Endodermal cell (in vitro differentiated cells): ENCODE data around the gene NDUFS3. TPM values are rescaled to one million over a fixed set of nuclear protein-coding genes. Genes with fewer than 3 reads are reported as not detected.

Experiments
- DNase-seq: peaks from one replicate; pipeline ENCODE4 v3.0.0-alpha.2; 2017
- H3K27ac ChIP-seq: 2 replicates; pipeline ENCODE4 v1.5.1; 2013; ENCODE audit warnings: mild to moderate bottlenecking, low read depth, low read length, moderate library complexity
- H3K27me3 ChIP-seq: 2 replicates; pipeline ENCODE4 v1.6.1; 2013; ENCODE audit warnings: mild to moderate bottlenecking, low read length, moderate library complexity; ENCODE audit not compliant: insufficient read depth, control insufficient read depth, poor library complexity, severe bottlenecking
- H3K36me3 ChIP-seq: 2 replicates; pipeline ENCODE4 v1.7.0; 2013; ENCODE audit warnings: mild to moderate bottlenecking, low read length, moderate library complexity; ENCODE audit not compliant: control insufficient read depth, insufficient read depth
- H3K4me1 ChIP-seq: one replicate; pipeline ENCODE4 v1.7.0; 2013; ENCODE audit warnings: low read length; ENCODE audit not compliant: control insufficient read depth, insufficient read depth
- H3K4me3 ChIP-seq: 2 replicates; pipeline ENCODE4 v1.5.1; 2013; ENCODE audit warnings: mild to moderate bottlenecking, low read length, moderate library complexity
- H3K9ac ChIP-seq: 2 replicates; pipeline ENCODE4 v1.6.1; 2013; ENCODE audit warnings: mild to moderate bottlenecking, low read length, moderate library complexity; ENCODE audit not compliant: poor library complexity, severe bottlenecking; ENCODE audit errors: extremely low read depth
- H3K9me3 ChIP-seq: 2 replicates; pipeline ENCODE4 v1.6.1; 2013; ENCODE audit warnings: mild to moderate bottlenecking, low read length, moderate library complexity; ENCODE audit not compliant: control insufficient read depth
- H3K27ac Mint-ChIP-seq: 2 replicates; pipeline ENCODE4 v1.8.0; 2020; ENCODE audit warnings: mixed read lengths
- H3K27me3 Mint-ChIP-seq: 2 replicates; pipeline ENCODE4 v1.8.0; 2021; ENCODE audit warnings: mild to moderate bottlenecking, mixed read lengths; ENCODE audit not compliant: insufficient read depth
- H3K36me3 Mint-ChIP-seq: 2 replicates; pipeline ENCODE4 v1.8.0; 2020; ENCODE audit warnings: low read depth, mixed read lengths
- H3K4me1 Mint-ChIP-seq: 2 replicates; pipeline ENCODE4 v1.8.0; 2020; ENCODE audit warnings: mixed read lengths
- H3K4me3 Mint-ChIP-seq: 2 replicates; pipeline ENCODE4 v1.8.0; 2020; ENCODE audit warnings: mild to moderate bottlenecking, moderate library complexity, mixed read lengths
- H3K9me3 Mint-ChIP-seq: 2 replicates; pipeline ENCODE4 v1.8.0; 2020; ENCODE audit warnings: mild to moderate bottlenecking, mixed read lengths
- WGBS, 2 experiments: methylation state at CpG; one replicate each; pipeline versions ENCODE4 v1.1.5 to v1.1.7; 2013; ENCODE audit warnings: missing lambda C conversion rate in 2 of 2, mixed read lengths in 1 of 2; ENCODE audit not compliant: insufficient coverage in 1 of 2, insufficient read length in 1 of 2; 5-methylcytosine and 5-hydroxymethylcytosine counted together
- total RNA-seq, 2 donors: library from RNA; stranded (reverse); fragmentation: NEBNext Ultra II Directional in 1 of 2; extraction: Animal tissue kit (Norgen Biotek cat#: 25700) in 1 of 2; gene quantifications; 2 replicates in 1 of 2; 3 replicates in 1 of 2; pipeline ENCODE4 v1.2.1, GENCODE V29; 2021
- TF ChIP-seq, protein P1 (sequence below): fragments of 200-600 bp; sonication (generic); conservative IDR thresholded peaks from 2 replicates; pipeline ENCODE4 v1.5.0; 2021; ENCODE audit warnings: antibody characterized with exemption, mild to moderate bottlenecking

The NDUFS3 gene
- total RNA-seq, 2 donors from 2014 or later: 104 to 106 TPM

DNA sequence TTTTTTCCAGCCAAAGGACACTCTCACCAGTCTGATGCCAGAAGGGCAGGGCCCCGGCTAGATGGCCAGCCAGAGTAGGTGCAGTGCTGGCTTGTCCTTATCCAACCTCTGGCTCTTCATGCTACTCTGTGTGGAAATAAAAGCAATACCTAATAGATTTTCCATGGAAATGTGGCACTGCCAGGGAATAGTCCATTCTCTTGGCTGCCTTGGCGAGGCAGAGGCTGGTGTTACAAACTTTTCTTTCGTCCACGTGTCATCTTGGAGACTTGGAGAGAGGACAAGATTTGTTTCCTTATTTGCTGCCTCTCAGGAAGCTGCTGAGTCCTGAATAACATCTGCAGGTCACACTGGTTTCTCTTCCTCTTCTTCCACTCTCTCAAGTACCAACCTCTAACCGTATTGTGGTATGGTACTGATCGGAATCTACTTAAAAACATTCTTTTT, 32.5 kb downstream of the NDUFS3 start:
- Mint-ChIP-seq H3K4me1 (peaks cover 5% of the 10 kb centered on the region), H3K27ac (no peak overlapping the region)
- H3K9ac ChIP-seq: no peak overlapping the region

DNA sequence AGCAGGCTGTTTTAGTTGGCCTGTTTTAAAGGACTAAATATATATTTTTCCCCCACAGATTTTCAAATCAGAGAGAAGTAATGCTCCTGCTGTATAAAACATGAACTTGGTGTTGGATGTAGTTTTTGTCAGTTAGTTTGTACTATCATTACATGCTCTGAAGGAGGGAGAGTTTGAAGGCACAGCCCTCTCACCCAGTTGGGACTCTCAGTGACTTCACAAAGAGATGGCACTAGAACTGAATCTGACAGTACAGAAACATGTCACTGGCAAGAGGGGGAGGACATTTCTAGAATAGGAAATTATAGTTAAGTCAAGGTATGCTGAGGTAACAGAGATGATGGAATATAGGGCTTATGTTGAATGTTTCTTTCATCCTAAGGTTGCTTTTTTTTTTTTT, 36.4 kb downstream of the NDUFS3 start:
- no peak overlapping the region for H3K4me3 Mint-ChIP-seq
- no peaks in the 10 kb centered on the region for H3K27me3 Mint-ChIP-seq
- DNase-seq: peak; percentile 7
- Histone ChIP-seq H3K27me3 (no peaks in the 10 kb centered on the region), H3K4me3 (no peak overlapping the region), H3K36me3 (peaks cover 37% of the 10 kb centered on the region), H3K9ac (no peak overlapping the region), H3K4me1 (no peaks in the 10 kb centered on the region), H3K9me3 (no peaks in the 10 kb centered on the region), H3K27ac (no peak overlapping the region)
- no peaks in the 10 kb centered on the region for H3K9me3 Mint-ChIP-seq
- TF ChIP-seq, protein P1, sequence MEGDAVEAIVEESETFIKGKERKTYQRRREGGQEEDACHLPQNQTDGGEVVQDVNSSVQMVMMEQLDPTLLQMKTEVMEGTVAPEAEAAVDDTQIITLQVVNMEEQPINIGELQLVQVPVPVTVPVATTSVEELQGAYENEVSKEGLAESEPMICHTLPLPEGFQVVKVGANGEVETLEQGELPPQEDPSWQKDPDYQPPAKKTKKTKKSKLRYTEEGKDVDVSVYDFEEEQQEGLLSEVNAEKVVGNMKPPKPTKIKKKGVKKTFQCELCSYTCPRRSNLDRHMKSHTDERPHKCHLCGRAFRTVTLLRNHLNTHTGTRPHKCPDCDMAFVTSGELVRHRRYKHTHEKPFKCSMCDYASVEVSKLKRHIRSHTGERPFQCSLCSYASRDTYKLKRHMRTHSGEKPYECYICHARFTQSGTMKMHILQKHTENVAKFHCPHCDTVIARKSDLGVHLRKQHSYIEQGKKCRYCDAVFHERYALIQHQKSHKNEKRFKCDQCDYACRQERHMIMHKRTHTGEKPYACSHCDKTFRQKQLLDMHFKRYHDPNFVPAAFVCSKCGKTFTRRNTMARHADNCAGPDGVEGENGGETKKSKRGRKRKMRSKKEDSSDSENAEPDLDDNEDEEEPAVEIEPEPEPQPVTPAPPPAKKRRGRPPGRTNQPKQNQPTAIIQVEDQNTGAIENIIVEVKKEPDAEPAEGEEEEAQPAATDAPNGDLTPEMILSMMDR: no peak
- H3K4me1 Mint-ChIP-seq: no peaks in the 10 kb centered on the region
- peaks cover 14% of the 10 kb centered on the region for H3K36me3 Mint-ChIP-seq
- no peak overlapping the region for H3K27ac Mint-ChIP-seq

More for the DNA sequence above, 32.5 kb downstream of the NDUFS3 start:
- H3K27me3 ChIP-seq: no peaks in the 10 kb centered on the region
- H3K4me3 ChIP-seq: no peak overlapping the region
- no peak overlapping the region for H3K27ac ChIP-seq
- peak; percentile 30 for DNase-seq
- H3K9me3 ChIP-seq: no peaks in the 10 kb centered on the region
- WGBS, 2 experiments: 95 to 100% methylated on average over 5 to 6 of the region's 6 CpGs
- H3K4me1 ChIP-seq: no peaks in the 10 kb centered on the region
- no peaks in the 10 kb centered on the region for H3K9me3 Mint-ChIP-seq
- no peak overlapping the region for H3K4me3 Mint-ChIP-seq
- H3K36me3 Mint-ChIP-seq: peaks cover 2% of the 10 kb centered on the region
- H3K36me3 ChIP-seq: peaks cover 11% of the 10 kb centered on the region
- no peaks in the 10 kb centered on the region for H3K27me3 Mint-ChIP-seq
- TF ChIP-seq, protein P1: no peak

DNA sequence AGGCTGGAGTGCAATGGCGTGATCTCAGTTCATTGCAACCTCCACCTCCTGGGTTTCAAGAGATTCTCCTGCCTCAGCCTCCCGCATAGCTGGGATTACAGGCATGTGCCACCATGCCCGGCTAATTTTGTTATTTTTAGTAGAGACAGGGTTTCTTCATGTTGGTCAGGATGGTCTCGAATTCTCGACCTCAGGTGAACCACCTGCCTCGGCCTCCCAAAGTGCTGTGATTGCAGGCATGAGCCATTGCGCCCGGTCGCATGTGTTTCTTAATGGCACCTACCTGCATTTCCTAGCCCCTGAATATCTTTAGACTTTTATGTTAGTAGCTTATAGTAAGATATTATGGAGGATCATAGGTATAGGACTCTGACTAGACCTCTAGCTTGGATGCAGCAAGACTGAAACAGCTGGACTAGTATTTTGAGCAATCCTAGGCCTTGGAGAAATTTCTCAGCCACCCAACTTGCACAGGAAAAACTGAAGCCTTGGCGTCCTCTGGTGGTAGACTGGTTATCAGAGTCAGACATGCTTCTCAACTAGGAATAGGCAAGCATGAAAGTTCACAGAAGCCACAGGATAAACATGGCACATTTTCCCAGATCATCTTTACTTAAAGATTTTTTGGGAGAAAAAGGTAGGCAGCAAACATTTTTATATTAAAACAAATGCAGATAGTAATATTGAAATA, 38.0 kb downstream of the NDUFS3 start:
- Mint-ChIP-seq H3K36me3 (peaks cover 25% of the 10 kb centered on the region), H3K4me1 (no peaks in the 10 kb centered on the region), H3K27ac (no peak overlapping the region), H3K4me3 (no peak overlapping the region), H3K27me3 (no peaks in the 10 kb centered on the region), H3K9me3 (no peaks in the 10 kb centered on the region)
- no peaks in the 10 kb centered on the region for H3K27me3 ChIP-seq
- H3K9ac ChIP-seq: no peak overlapping the region
- no peaks in the 10 kb centered on the region for H3K9me3 ChIP-seq
- peaks cover 41% of the 10 kb centered on the region for H3K36me3 ChIP-seq
- H3K4me3 ChIP-seq: no peak overlapping the region
- no peak overlapping the region for H3K27ac ChIP-seq
- TF ChIP-seq, protein P1: peak; percentile 87
- 83 to 87% methylated on average over 9 to 10 of the region's 10 CpGs for WGBS, 2 experiments
- peak; percentile 85 for DNase-seq
- H3K4me1 ChIP-seq: no peaks in the 10 kb centered on the region
